NCI-H2227 treated with DMSO at 0.1 percent for 48 hours (cell line): ENCODE data around the gene HIP1.

Source experiments
- DNase-seq: peaks from one replicate; lab custom pipeline; 2025; lab: John Stamatoyannopoulos, UW

HIP1 gene

GRCh38 chr7:75669579-75669978 lies 69.2 kb downstream of the HIP1 start:
- DNase-seq: no peak

DNA sequence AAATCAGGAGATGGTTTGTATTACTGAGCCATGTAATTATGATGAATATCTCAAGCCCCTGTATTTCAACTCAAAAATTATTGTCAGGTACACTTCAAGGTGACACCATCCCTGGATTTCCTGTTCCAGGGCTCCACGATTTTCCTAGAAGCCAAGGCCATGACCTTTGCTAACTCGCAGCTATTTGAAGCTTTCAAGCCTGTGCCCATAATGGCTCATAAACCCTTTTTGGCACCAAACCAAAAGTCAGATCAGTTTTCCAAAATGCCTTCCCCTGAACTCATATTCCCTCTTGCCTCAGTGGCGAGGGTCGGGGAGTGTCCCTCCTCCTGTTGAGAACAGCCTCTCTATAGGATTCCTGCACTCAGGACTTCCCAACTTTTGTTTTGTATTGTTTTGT lies 70.8 kb downstream of the HIP1 start:
- no peak for DNase-seq

DNA sequence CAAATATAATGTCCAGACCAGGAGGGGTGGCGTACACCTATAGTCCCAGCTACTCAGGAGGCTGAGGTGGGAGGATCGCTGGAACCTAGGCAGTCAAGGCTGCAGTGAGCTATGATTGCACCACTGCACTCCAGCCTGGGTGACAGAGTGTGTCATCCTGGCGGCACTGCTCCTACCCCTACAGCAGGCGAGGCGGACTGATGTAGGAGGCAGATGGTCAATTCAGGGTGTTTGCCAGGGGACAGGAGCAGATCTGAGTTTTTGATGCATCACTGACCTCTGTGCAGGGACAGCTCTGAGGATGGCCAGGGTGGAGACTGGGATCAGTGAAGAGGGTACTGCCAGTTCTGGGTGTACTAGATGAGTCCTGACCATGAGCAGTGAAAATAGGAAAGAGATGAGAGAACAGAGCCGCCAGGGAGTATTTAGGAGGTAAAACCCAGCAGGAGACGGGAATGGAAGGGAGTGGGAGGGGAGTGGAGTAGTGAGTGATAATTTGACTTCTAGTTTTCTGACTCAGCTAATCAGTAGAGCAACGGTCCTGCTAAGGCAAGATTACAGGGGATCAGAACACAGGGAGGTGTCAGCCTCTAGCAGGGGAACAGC lies 75.3 kb downstream of the HIP1 start:
- DNase-seq: no peak

DNA sequence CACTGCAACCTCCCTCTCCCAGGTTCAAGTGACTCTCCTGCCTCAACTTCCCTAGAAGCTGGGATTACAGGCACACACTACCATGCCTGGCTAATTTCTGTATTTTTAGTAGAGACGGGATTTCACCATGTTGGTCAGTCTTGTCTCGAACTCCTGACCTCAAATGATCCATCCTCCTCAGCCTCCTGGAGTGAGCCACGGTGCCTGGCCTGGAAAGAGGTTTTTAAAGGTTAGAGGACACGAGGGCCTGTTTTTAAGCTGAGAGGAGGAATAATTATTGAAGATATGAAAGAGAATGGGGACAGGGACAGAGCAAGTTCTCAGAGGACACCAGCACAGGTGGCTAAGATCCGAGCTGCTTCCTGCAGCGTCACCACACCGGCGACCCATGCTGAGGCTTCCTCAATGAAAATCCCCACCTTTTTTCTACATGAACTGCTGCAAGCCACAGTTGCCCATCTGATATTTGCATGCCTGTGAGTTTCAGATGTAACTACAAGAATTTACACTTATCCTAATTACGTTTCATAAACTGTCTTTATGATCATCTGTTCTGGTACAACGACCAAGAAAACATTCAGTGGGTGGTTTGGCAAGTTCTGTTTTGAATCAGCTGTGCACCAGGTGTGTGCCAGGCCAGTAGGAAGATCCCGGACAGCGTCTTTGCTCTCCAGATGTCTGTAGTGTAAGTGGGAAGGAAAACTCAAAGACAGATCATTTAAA lies 76.0 kb downstream of the HIP1 start:
- DNase-seq: no peak

- DNase-seq: peak; percentile 11
Observed at GRCh38 chr7:75660566-75661215, 78.0 kb downstream of the HIP1 start.

DNA sequence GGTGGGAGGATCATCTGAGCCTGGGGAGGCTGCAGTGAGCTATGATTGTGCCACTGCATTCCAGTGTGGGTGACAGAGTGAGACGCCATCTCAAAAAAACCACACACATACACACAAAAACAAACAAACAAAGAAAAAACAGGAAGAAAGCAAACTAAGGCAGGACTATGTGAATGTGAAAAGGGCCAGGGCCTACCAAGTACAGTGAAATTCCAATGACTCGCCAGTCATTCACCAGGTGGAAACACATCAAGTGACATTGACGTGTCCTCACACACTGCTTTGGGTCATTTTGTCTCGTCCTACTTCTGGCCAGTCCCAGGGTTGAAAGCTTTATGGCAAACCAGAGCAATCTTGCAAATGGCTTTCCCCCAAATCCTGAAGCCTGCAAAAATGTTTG lies 79.9 kb downstream of the HIP1 start:
- DNase-seq: no peak

DNA sequence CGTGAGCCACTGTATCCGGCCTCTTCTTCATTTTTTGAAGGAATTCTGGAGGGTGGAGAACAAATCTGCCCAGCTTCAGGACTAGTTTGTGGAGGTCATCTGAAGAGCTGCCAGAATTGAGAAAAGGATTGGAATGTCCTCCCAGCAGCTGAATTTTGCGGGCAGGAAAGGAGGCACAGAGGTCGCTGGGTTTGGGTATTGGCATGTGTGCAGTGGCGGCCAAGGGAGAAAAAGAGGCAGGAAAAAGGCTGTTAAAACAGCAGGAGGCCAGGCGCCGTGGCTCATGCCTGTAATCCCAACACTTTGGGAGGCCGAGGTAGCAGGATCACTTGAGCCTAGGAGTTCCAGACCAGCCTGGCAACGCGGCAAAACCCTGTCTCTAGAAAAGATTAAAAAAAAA lies 80.4 kb downstream of the HIP1 start:
- no peak for DNase-seq

DNA sequence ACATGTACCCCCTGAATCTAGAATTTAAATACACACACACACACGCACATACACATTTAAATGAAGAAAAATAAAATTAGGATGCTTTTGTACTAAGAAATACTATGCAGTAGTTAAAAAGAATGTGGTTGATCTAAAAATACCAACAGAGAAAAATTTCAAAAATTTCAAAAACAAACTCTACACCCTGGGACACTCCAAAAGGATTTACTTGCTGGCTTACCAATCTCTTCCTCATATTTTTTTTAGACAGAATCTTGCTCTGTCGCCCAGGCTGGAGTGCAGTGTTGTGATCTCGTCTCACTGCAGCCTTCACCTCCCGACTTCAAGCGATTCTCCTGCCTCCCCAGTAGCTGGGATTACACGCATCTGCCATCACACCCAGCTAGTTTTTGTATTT lies 80.9 kb downstream of the HIP1 start:
- DNase-seq: no peak

- DNase-seq: no peak
Observed at GRCh38 chr7:75656740-75657139, 82.0 kb downstream of the HIP1 start.

GRCh38 chr7:75655536-75655935 lies 83.2 kb downstream of the HIP1 start:
- no peak for DNase-seq

GRCh38 chr7:75654855-75655254 lies 83.9 kb downstream of the HIP1 start:
- no peak for DNase-seq

DNA sequence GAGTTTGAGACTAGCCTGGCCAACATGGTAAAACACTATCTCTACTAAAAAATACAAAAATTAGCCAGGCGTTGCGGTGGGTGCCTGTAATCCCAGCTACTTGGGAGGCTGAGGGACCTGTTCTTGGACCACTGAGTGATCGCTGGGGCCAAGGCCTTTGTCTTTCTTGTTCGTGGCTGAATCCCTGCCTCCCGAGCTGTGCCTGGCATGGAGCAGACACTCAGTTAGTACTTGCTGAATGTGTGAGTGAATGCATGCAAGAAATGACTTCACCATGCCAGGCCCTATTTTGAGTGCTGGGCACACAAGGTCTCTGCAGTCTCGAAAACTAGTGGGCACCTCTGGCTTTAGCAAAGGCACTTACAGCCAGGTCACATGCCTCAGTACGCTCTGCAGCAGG lies 85.1 kb downstream of the HIP1 start:
- DNase-seq: no peak

- no peak for DNase-seq
Observed at GRCh38 chr7:75652788-75653187, 86.0 kb downstream of the HIP1 start.

GRCh38 chr7:75650681-75651080 lies 88.1 kb downstream of the HIP1 start:
- peak; percentile 25 for DNase-seq

DNA sequence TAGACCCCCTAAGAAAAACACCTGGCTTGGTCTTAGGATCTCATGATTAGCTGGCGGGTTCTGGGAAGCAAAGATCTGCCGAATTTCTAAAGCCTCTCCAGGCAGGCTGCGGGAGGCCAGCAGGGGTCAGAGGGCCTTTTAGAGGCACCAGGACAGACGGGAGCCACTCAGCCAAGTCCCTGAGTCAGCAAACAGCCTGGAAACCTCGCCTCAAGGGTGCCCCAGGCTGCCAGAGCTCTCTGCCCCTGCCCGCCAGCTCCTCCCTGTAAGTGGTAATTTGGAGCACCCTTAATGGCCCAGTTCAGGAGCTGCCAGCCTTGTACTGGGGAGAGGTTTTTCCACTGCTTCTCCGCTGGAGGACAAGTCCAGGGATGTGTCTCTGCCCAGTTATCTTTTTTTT lies 88.7 kb downstream of the HIP1 start:
- DNase-seq: no peak

GRCh38 chr7:75649462-75649861 lies 89.3 kb downstream of the HIP1 start:
- peak; percentile 77 for DNase-seq

GRCh38 chr7:75647709-75648438 lies 90.9 kb downstream of the HIP1 start:
- no peak for DNase-seq

GRCh38 chr7:75646571-75647102 lies 92.1 kb downstream of the HIP1 start:
- no peak for DNase-seq

DNA sequence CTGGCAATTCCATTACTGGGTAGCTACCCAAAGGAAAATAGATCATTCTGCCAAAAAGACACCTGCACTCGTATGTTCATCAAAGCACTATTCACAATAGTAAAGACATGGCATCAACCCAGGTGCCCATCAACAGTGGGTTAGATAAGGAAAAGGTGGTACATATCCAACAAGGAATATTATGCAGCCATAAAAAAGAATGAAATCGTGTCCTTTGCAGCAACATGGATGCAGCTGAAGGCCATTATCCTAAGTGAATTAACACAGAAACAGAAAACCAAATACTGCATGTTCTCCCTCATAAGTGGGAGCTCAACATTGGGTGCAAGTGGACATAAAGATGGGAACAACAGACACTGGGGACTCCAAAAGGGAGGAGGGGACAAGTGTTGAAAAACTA lies 93.2 kb downstream of the HIP1 start:
- no peak for DNase-seq

- no peak for DNase-seq
Observed at GRCh38 chr7:75644589-75644988, 94.2 kb downstream of the HIP1 start.

DNA sequence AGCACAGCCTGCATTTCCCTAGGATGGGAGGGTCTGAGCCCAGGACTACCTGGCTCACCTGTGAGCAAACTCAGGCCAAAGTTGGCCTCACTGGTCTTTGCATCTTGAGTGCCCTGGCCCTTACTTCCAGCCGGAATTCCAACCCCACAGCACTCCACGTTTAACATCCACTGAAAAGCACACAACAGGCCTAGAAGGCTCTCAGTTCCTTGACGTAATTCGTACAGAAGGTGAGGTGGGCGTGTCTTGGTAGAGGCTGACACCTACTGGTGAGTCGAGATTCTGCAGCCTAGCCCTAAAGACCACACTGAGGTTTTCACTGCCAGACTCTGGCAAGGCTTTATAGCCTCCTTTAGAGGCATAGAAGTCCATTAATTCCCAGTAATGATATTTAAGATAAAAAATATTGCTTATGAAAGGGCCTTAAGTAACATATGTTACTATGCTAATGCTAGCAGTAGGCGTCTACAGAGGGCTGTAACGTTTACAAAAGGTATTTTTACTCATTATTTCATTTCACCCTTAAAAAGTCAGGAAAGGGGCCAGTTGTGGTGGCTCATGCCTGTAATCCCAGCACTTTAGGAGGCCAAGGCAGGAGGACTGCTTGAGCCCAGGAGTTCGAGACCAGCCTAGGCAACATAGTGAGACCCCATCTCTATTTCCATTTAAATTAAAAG lies 95.8 kb downstream of the HIP1 start:
- peak; percentile 34 for DNase-seq

DNA sequence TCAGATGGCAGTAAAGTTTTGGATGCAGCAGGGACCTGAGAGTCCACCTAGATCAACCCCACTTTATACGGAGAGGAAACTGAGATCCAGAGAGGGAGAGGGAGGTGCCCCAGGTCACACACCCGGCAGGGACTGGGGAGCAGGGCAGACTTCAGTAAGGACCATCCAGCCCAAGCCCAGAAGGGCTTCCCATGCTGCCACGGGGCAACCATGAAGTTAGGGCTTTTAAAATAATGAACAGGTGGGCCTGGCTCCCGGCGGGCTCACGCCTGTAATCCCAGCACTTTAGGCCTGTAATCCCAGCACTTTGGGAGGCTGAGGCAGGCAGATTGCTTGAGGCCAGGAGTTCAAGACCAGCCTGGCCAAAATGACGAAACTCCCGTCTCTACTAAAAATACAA lies 98.5 kb downstream of the HIP1 start:
- no peak for DNase-seq
